ENCODE measurements around the gene IL17RE.
"Not testable (repeated sequence)": the region's sequence is repeated elsewhere in the genome, so short reads cannot be mapped to it uniquely, and the experiment has no call there.

IL17RE gene, protein sequence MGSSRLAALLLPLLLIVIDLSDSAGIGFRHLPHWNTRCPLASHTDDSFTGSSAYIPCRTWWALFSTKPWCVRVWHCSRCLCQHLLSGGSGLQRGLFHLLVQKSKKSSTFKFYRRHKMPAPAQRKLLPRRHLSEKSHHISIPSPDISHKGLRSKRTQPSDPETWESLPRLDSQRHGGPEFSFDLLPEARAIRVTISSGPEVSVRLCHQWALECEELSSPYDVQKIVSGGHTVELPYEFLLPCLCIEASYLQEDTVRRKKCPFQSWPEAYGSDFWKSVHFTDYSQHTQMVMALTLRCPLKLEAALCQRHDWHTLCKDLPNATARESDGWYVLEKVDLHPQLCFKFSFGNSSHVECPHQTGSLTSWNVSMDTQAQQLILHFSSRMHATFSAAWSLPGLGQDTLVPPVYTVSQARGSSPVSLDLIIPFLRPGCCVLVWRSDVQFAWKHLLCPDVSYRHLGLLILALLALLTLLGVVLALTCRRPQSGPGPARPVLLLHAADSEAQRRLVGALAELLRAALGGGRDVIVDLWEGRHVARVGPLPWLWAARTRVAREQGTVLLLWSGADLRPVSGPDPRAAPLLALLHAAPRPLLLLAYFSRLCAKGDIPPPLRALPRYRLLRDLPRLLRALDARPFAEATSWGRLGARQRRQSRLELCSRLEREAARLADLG

DNA sequence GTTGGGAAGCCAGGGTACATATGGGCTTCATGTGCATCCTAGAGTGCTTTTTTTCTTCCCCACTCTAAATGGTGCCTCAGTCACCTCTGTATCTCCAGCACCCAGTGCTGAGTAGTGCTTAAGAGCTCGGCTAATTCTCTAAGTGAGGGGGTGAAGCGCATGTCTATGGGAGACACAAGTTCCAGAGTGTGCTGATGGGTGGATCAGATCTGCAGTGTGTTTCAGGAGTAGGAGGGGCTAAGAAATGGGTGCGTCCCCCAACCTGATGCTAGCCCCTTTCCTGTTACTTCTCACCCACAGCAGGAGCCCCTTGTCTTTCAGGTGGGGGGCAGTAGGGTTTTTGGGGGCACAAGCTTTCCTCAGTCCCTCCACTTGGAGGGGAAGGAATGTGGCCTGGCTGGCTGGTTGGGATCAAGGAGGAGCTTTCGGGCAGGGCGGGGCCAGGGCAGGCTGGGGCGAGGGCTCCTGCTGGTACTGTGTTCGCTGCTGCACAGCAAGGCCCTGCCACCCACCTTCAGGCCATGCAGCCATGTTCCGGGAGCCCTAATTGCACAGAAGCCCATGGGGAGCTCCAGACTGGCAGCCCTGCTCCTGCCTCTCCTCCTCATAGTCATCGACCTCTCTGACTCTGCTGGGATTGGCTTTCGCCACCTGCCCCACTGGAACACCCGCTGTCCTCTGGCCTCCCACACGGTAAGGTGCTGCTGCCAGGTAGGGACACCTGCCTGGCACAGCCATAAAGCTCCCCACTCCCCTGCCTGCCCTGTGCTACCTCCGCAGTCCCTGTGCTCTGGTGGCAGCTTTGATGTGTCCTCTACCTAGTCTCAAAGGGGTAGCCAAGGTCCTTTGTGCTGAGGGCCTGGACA, at the start of gene IL17RE:
Gene IL17RE, plus strand, starts transcription at position 477 of the 866 bp plus-strand sequence. Its CDS starts 85 bp downstream, at position 562.
- no peak for DNase-seq (ENCODE audit: low read depth in 2 of 2)

DNA sequence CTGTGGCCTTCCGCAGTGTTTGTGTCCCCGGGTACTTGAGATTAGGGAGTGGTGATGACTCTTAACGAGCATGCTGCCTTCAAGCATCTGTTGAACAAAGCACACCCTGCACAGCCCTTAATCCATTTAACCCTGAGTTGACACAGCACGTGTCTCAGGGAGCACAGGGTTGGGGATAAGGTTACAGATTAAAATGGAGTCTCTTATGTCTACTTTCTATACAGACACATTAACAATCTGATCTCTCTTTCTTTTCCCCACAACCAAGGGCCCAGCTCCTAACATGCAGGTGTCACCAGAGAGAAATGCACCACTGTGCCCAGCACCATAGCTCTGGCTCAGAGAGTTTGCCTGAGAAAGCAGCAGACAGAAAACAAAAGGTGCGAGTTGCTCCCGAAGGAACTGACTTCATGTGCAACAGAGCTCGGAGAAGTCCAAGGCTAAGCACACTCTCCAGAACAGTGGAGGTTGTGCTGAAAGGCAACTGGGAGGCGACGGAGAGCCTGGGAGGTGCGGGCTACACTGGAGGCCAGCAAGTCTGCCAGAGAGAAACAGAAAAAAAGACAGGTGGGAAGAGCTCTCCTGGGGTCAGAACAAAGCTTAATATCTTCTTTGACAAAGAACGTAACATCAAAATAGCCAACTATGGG, 48.2 kb upstream of the IL17RE start:
- not testable (repeated sequence) for DNase-seq (ENCODE audit: low read depth in 2 of 2)

DNA sequence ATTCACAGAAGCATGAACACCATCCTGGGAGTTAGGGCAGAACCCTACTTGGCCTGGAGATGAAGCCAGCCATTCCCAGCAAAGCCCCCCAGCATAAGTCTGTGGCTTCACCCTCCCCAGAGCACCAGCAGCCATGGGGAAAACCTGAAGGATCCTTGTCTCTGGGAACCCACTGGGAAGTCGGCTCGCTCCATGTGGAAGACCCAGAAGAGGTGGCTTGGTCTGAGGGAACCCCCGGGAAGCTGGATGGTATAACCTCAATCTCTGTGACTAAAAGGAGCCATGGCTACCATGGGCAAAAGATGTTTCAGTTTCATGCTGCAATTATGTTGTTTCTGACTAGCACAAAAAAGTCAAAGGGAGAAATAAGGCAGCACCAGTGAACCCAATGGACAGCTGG, 47.1 kb upstream of the IL17RE start:
- DNase-seq (ENCODE audit: low read depth in 2 of 2): no peak

DNA sequence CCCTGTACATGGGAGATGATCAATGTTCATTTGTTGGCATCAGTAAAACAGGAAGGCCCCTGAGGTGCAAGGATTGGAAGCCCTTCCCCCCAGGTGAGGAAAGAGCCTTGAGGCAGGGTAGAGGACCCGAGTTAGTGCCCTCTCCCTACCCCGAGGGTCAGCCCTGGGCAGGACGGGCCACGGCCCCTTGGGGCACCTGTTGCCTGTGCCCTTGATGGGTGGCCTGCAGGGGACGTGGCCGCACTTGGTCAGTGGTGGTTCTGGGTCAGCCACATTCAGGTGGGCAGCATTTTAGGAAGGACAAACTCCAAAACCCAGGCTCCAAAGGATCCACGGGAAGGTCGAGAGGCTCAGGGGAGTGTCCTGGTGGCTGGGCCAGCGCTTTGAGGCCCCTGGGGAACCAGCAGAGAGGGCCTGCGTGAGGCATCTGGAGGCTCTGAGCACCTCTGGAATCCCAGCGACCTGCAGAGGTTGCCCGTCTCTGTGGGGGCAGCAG, 43.1 kb upstream of the IL17RE start:
- DNase-seq (ENCODE audit: low read depth in 2 of 2): no peak

DNA sequence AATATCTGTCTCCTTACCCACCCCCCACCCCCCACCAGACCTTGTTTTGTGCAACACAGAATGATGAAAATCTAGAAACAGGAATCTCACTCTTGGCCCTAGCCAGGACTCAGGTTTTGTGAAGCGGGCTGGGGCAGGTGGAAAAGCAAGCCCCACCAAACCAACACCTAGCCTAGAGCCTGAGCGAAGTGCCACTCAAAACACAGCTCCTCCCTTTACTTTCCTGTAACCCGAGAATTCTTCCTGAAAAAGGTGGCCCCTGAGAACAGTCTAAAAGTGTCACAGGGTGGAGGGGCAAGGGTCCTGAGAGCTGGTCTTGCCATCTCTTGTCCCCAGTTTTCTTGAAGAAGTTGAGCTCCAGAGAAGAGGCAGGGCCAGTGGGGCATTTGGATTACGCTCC, 41.4 kb upstream of the IL17RE start:
- no peak for DNase-seq (ENCODE audit: low read depth in 2 of 2)

DNA sequence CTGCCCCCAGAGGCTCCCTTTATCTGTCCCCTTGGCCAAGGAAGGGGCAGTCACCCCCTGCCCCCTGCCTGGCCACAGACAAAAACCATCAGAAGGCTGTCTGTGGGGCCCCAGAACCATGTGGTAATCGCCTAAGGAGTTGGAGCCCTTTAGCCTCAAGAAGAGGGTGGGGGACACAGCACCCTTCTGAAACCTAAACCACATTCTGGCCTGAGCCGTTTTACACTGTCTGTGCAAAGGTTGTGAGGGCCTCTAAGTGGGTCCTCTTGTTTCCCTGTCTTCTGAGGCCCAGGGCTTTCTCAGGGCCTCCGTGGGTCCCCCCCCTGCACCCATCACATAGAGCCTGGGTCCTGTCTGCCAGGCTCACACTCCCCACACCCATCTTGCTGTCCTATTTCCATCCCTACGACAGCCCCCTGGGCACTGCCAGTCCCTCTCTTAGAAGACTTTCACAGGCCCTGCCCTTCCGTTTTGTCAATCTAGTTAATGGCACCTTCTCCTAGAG, 41.0 kb upstream of the IL17RE start:
- DNase-seq (ENCODE audit: low read depth in 2 of 2): no peak

DNA sequence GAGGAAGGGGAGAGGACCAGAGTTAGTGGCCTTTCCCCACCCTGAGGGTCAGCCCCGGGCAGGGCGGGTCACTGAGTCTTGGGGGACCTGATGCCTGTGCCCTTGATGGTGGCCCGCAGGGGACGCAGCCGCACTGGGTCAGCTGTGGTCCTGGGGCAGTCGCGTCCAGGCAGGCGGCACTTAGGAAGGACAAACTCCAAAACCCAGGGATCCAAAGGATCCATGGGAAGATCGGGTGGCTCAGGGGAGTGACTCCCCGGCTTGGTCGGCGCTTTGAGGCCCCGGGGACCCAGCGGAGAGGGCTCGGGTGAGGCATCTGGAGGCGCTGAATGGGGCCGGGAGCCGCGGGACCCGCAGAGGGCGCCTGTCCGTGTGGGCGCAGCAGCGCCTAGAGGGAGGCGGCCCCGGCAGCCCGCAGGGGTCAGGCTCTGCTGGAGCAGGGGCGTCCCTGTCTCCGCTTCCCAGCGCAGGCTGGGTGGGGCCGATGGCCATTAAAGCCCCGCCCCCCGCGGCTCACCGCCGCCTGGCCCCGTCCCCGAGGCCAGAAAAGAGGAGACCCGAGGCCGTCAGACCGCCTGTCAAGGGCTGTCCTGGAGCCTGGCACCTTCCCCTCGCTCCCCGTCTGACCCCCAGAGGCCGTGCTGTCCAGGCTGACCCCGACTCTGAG, 40.1 kb upstream of the IL17RE start:
- no peak for DNase-seq (ENCODE audit: low read depth in 2 of 2)

DNA sequence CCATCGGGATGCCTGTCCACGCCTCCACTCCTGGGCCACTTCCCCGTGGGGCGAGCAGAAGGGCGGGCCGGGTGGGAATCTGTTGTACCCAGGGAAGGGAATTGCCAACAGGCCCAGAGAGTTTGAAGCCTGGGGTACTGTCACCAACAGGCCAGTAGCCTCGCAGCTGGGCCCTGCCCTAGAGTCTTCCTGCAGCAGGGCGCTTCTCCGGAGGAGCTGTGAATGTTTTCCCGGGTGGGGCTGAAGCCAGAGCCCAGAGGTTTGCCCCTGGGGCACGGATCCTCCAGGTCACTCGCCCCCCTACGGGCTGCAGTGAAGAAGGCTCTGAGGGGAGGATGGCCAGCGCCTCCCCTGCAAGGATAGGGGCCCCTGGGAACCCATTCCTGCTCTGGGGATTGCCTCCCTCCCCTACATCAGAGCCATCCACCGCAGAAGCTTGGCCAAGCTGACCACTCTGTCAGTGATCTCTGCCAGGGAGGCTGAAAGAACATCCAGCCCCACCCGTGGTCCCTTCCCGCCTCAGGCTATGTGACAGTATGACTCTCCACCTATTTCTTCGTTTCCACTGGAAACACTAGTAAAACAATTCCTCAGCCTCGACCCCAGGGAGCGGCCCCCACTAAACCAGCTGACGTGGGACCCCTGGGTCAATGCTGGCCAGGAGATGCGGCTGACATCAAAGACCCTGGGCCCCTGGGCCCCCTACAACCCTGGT, 39.4 kb upstream of the IL17RE start:
- DNase-seq (ENCODE audit: low read depth in 2 of 2): no peak

DNA sequence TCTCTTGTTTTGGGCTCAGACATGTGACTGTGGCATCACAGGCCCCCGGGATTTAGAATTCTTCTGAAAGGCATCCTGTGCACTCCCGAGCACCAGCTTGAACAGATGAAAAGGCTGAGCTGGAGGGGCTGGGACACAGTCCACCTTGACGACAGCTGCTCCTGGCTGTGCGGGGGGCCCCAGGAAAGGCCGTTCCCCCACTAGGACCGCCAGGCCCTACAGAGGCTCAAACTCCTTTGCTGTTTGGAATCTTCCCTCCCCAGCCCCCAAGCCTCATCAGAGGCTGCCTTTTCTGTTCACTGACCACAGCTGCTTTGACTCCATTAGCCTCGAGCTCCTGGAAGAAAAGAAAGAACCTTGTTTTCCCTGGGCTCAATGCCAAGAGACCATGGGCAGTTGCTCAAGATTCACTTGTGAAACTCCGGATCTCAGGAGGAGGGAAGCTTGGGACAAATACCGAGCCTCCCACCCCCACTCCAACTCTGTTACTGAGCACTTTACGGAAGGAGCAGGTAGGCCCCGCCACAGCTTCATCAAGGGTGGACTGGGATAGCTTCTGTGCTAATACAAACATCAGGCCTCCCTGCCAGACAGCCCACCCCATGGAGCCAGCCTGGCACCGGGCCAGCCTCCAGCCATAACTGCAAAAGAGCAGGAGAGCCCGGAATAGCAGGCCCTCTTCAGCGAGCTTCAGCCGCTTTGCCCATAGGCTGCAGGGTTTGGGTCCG, 38.3 kb upstream of the IL17RE start:
- no peak for DNase-seq (ENCODE audit: low read depth in 2 of 2)

DNA sequence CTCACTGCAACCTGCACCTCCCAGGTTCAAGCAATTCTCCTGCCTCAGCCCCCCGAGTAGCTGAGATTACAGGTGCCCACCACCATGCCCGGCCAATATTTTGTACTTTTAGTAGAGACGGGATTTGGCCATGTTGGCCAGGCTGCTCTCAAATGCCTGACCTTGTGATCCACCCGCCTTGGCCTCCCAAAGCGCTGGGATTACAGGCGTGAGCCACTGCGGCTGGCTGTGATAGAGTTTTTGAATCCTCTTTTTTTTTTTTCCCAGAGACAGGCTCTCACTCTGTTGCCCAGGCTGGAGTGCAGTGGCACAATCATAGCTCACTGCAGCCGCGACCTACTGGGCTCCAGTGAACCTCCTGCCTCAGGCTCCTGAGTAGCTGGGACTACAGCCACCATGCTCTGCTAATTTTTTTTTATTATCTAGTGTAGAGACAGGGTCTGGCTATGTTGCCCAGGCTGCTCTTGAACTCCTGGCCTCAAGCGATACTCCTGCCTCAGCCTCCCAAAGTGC, 37.5 kb upstream of the IL17RE start:
- not testable (repeated sequence) for DNase-seq (ENCODE audit: low read depth in 2 of 2)

DNA sequence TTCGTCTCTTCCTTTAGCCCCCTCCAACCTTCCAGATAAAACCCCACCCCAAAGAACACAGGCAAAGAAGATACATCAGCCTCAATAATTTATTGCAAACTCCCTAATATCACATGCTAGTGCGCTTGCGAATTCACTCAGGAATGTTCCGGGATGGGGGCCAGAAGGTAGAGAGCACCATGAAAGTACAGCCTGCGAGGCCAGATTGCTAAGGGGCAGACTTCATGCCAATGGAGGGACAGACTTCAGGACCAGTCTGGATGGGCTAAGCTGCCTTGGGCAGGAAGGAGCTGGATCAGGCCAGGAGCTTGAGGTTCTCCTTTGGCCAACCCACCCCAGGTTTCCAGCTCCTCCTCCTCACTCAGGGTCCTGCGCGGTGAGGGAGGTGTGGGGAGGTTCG, 36.0 kb upstream of the IL17RE start:
- DNase-seq (ENCODE audit: low read depth in 2 of 2): no peak

DNA sequence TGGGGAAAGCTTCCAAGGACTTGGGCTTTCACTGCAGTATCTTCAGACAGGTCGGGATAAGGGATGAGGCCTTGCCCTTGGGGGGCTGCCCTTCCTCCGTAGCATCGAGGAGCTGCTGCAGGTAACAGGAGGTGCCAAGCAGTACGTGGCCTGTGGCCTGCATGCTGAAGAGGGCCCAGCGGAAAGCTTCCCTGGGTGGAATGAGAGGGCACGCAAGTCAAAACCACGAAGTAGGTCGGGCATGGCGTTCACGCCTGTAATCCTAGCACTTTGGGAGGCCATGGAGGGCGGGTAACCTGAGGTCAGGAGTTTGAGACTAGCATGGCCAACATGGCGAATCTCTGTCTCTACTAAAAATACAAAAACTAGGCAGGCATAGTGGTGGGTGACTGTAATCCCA, 35.5 kb upstream of the IL17RE start:
- DNase-seq (ENCODE audit: low read depth in 2 of 2): no peak

DNA sequence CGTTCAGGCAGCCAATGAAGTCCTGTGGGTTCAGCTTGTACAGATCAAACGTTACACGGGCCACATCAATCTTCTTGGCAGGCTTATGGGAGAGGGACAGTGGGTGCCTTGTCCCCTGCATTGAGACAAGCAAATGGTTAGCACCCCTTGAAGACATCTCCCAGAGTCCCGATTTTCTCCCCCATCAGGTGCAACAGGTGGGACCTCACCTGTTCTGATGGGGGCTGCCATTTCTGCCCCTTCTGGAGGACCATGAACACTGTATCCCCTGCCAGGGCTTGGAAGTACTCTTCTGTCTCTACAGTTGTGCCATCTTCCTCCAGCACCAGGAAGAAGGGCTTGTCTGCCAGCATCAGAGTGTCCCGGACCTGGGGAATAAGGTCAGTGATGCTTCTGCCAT, 32.7 kb upstream of the IL17RE start:
- DNase-seq (ENCODE audit: low read depth in 2 of 2): no peak

DNA sequence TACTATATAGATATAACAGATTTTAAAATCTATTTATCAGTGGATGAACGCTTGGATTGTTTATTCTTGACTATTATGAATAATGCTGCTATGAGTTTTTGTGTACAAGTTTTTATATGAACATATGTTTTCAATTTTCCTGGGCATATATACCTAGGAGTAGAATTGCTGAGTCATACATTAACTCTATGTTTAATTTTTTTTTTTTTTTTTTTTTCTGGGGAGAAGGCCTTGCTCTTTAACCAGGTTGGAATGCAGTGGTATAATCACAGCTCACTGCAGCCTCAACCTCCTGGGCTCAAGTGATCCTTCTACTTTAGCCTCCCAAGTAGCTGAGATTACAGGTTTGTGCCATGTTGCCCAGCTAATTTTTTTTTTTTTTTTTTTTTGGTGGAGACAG, 31.7 kb upstream of the IL17RE start:
- no peak for DNase-seq (ENCODE audit: low read depth in 2 of 2)

DNA sequence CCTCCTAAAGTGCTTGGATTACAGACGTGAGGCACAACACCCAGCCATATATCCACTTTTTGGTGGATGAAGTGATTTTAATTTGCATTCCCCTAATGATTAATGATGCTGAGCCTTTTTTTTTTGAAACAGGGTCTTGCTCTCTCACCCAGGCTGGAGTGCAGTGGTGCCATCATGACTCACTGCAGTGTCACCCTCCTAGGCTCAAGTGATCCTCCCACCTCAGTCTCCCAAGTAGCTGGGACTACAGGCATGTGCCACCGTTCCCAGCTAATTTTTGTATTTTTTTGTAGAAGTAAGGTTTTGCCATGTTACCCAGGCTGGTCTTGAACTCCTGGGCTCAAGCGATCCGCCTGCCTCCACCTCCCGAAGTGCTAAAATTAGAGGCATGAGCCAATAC, 30.6 kb upstream of the IL17RE start:
- not testable (repeated sequence) for DNase-seq (ENCODE audit: low read depth in 2 of 2)

DNA sequence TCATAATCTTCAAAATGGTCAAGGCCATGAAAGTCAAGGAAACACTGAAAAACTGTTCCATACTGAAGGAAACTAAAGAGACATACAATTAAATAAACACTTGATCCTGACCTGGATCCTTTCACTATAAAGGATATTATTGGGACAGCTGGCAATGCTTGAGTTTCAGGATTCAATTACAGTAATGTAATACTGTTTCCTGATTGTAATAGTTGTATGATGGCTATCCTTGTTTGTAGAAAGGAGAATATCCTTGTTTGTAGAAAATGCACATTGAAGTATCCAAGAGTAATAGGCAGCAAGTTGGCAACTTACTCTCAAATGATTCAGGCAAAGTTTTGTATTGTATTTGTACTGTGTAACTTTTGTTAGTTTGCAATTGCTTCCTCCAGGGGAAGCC, 27.2 kb upstream of the IL17RE start:
- no peak for DNase-seq (ENCODE audit: low read depth in 2 of 2)

DNA sequence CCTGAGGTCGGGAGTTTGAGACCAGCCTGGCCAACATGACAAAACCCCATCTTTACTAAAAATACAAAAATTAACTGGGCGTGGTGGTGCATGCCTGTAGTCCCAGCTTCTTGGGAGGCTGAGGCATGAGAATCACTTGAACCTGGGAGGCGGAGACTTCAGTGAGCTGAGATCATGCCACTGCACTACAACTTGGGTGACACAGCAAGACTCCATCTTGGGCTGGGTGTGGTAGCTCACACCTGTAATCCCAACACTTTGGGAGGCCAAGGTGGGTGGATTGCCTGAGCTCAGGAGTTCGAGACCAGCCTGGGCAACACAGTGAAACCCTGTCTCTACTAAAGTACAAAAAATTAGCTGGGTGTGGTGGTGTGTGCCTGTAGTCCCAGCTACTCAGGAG, 26.4 kb upstream of the IL17RE start:
- DNase-seq (ENCODE audit: low read depth in 2 of 2): not testable (repeated sequence)

DNA sequence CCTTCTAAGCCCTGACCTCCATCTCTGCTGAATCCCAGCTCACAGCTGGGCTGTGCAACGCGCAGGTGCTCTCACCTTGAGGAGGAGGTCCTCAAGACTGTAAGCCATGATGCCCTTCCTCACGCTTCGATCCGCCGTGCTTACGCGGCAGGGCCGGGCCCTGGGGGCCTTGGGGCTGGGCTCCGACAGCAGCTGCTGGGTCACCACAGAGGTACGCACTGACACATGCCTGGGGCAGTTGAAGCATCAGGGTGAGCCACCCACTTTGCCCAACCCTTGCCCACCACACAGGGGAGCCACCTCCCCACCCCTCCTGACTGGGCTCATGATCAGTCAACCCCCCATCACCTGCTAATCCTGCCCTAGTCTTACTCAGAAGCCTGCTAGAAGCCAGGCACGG, 25.7 kb upstream of the IL17RE start:
- DNase-seq (ENCODE audit: low read depth in 2 of 2): no peak

DNA sequence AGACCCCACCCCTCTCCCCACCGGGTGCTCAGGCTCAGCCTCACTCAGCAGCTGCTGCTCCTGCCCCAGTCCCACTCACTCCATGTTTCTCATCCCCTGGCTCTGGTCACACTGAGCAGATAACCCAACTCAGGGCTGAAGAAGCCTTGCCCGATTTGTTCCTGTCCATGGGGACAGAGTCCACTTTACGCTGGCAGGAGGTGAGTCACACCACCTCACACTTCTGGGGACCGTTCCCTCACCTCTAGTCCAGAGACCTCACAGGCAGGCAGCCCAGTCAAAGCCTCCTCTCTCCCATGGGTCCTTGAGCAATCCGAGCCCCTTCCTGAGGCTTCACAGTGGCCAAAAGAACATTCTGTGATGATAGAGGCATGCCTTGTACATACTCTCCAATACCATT, 23.9 kb upstream of the IL17RE start:
- DNase-seq (ENCODE audit: low read depth in 2 of 2): no peak
